Stimulated activated naive CD8-positive, alpha-beta T cell treated with anti-CD3 and anti-CD28 coated beads, Interleukin-15, Interleukin-2, amounts not matched to agents 100 ng/mL and 50 ng/mL, for 24 hours (primary cell): ENCODE data around the gene QPRT.
"Not testable (repeated sequence)": the region's sequence is repeated elsewhere in the genome, so short reads cannot be mapped to it uniquely, and the experiment has no call there.

Source experiments
- H3K27ac Mint-ChIP-seq: one replicate; pipeline ENCODE4 v1.8.0; 2021; ENCODE audit warnings: mild to moderate bottlenecking, mixed read lengths
- H3K27me3 Mint-ChIP-seq: one replicate; pipeline ENCODE4 v1.8.0; 2021; ENCODE audit warnings: mixed read lengths
- H3K36me3 Mint-ChIP-seq: one replicate; pipeline ENCODE4 v1.8.0; 2021; ENCODE audit warnings: low read depth, mixed read lengths
- H3K4me1 Mint-ChIP-seq: one replicate; pipeline ENCODE4 v1.8.0; 2021; ENCODE audit warnings: low read depth, mixed read lengths
- H3K4me3 Mint-ChIP-seq: one replicate; pipeline ENCODE4 v1.8.0; 2021; ENCODE audit warnings: mild to moderate bottlenecking, mixed read lengths
- H3K9me3 Mint-ChIP-seq: one replicate; pipeline ENCODE4 v1.8.0; 2021; ENCODE audit warnings: mixed read lengths

Gene QPRT

DNA sequence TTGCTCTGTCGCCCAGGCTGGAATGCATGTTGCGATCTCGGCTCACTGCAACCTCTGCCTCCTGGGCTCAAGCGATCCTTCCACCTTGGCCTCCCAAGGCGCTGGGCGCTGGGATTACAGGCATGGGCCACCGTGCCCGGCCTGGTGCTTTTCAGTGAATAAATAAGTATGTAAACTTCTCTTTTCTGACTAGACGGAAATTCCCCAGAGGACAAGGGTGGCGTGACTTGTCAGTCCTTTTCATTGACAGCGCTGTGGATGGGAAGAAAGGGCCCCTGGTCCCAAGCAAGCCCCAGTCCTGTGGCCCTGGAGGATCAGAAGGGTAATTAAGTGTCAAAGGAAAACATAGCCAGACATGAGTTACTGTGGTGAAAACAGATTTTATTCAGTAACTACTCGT lies 25.5 kb upstream of the QPRT start:
- peak overlapping the region; percentile 6 for H3K27ac Mint-ChIP-seq
- H3K4me3 Mint-ChIP-seq: no peak overlapping the region
- peaks cover 12% of the 10 kb centered on the region for H3K4me1 Mint-ChIP-seq
- no peaks in the 10 kb centered on the region for H3K9me3 Mint-ChIP-seq
- H3K27me3 Mint-ChIP-seq: no peaks in the 10 kb centered on the region
- H3K36me3 Mint-ChIP-seq: no peaks in the 10 kb centered on the region

DNA sequence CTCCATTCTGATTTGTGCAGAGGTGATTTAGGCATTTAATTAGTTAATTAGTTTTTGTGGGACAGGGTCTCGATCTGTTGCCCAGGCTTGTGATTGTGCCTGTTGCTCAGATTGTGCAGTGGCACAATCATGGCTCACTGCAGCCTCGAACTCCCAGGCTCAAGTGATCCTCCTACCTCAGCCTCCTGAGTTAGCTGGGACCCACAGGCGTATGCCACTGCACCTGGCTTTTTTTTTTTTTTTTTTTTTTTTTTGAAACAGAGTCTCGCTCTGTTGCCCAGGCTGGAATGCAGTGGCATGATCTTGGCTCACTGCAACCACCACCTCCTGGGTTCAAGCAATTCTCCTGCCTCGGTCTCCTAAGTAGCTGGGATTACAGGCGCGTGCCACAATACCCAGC lies 25.1 kb upstream of the QPRT start:
- not testable (repeated sequence) for H3K27me3 Mint-ChIP-seq, H3K9me3 Mint-ChIP-seq, H3K36me3 Mint-ChIP-seq, H3K4me3 Mint-ChIP-seq
- peaks cover 12% of the 10 kb centered on the region for H3K4me1 Mint-ChIP-seq
- H3K27ac Mint-ChIP-seq: peak overlapping the region; percentile 6

DNA sequence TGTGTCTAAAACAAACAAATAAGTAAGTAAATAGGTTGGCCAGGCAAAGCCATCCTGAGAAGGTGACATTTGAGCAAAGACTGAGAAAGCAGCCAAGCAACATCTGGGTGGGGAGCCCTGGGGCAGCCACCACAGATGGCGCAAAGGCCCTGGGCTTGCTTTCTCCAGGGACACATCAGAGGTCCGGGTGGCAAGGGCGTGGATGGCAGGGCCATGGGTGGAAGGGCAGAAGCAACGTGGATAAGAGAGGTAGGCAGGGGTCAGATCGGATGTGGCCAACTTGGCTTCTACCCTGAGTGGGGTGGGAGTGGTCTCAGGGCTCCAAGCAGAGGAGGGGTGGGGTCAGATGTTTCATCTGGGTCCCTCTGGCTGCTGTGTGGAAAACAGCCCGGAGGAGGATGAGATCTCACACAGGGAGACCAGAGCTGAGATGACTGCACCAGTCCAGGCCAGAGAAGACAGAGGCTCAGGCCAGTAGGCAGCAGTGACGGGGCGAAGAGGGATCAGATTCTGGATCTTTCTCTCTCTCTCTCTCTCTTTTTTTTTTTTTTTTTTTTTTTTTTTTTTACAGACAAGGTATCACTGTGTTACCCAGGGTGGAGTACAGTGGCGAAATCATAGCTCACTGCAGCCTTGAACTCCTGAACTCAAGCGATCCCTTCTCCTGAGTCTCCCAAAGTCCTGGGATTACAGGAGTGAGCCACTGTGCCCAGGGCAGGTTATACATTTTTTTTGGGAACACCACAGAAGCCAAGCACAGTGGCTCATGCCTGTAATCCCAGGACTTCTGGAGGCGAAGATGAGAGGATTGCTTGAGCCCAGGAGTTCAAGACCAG lies 22.1 kb upstream of the QPRT start:
- Mint-ChIP-seq H3K4me3 (no peak overlapping the region), H3K4me1 (peaks cover 24% of the 10 kb centered on the region), H3K27me3 (no peaks in the 10 kb centered on the region), H3K9me3 (no peaks in the 10 kb centered on the region), H3K36me3 (no peaks in the 10 kb centered on the region), H3K27ac (no peak overlapping the region)

DNA sequence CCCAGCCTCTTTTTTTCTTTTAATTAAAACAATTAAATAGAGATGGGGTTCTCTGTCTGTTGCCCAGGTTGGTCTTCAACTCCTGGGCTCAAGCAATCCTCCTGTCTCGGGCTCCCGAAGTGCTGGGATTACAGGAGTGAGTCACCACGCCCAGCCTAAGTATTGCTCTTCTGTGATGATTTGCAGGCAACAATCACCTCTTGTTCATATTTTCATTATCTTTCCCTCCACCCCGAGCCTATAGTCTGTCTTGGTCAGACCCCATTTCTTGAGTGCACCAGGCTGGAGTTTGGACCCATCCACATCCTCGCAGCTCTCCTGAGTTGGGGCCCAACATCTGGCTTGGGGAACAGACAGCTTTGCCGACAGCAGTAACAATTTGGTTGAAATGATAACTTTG lies 20.3 kb upstream of the QPRT start:
- Mint-ChIP-seq H3K27ac (peak overlapping the region; percentile 9), H3K4me3 (no peak overlapping the region), H3K4me1 (peaks cover 38% of the 10 kb centered on the region)

DNA sequence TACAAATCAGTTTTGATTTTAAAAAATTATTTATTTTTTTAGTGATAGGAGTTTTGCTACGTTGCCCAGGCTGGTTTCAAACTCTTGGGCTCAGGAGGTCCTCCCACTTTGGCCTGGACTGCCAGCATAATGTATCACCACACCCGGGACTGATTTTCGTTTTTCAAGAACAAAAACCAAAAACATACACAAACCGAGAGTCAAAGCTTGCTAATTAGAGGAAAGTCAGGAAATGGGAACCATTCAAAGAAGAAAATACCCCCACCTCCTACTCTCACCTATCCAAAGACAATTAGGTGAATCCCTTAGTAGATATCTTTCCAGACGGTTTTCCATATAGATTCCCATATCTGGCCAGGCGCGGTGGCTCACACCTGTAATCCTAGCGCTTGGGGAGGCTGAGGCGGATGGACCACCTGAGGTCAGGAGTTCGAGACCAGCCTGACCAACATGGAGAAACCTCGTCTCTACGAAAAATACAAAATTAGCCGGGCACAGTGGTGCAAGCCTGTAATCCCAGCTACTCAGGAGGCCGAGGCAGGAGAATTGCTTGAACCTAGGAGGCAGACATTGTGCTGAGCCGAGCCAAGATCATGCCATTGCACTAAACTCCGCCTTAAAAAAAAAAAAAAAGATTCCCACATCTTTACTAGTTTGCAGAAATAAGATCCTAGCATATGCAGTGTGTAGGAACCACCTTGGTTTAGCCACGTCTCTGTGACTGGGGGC lies 16.8 kb upstream of the QPRT start:
- H3K36me3 Mint-ChIP-seq: peaks cover 32% of the 10 kb centered on the region
- H3K4me1 Mint-ChIP-seq: peaks cover 70% of the 10 kb centered on the region
- no peaks in the 10 kb centered on the region for H3K27me3 Mint-ChIP-seq
- H3K27ac Mint-ChIP-seq: peak overlapping the region; percentile 99
- H3K9me3 Mint-ChIP-seq: no peaks in the 10 kb centered on the region
- H3K4me3 Mint-ChIP-seq: peak overlapping the region; percentile 100

More for the DNA sequence above, 20.3 kb upstream of the QPRT start:
- Mint-ChIP-seq H3K9me3 (no peaks in the 10 kb centered on the region), H3K27me3 (no peaks in the 10 kb centered on the region), H3K36me3 (peaks cover 2% of the 10 kb centered on the region)

DNA sequence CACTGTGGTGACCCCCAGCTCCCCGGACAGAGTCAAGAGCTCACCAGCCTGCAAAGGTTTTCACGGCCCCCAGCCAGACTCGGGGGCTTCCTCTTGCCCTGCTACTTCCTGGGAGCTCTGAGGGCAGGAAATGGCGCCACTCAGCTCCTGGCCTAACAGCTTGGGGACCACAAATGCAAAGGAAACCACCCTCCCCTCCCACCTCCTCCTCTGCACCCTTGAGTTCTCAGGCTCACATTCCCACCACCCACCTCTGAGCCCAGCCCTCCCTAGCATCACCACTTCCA lies 16.3 kb upstream of the QPRT start:
- Mint-ChIP-seq H3K4me3 (peak overlapping the region; percentile 100), H3K27me3 (no peaks in the 10 kb centered on the region), H3K4me1 (peaks cover 74% of the 10 kb centered on the region), H3K27ac (peak overlapping the region; percentile 99), H3K9me3 (no peaks in the 10 kb centered on the region), H3K36me3 (peaks cover 34% of the 10 kb centered on the region)

DNA sequence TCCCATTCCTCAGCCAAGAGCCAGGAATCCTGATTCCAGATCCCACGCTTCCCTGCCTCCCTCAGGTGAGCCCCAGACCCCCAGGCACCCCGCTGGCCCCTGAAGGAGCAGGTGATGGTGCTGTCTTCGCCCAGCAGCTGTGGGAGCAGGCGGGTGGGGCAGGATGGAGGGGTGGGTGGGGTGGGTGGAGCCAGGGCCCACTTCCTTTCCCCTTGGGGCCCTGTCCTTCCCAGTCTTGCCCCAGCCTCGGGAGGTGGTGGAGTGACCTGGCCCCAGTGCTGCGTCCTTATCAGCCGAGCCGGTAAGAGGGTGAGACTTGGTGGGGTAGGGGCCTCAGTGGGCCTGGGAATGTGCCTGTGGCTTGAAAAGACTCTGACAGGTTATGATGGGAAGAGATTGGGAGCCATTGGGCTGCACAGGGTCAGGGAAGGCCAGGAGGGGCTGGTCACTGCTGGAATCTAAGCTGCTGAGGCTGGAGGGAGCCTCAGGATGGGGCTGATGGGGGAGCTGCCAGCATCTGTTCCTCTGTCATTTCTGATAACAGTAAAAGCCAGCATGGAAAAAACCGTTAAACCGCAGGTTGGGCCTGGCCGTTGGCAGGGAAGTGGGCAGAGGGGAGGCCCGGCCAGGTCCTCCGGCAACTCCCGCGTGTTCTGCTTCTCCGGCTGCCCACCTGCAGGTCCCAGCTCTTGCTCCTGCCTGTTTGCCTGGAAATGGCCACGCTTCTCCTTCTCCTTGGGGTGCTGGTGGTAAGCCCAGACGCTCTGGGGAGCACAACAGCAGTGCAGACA lies 15.8 kb upstream of the QPRT start, which contains the start of gene SPN:
Gene SPN (plus strand): TSS at position 232 of the 791 bp plus-strand sequence. CDS start 482 bp downstream, at position 714.
- Mint-ChIP-seq H3K9me3 (no peaks in the 10 kb centered on the region), H3K27ac (peak within 1 kb of the TSS; percentile 99), H3K36me3 (peaks cover 36% of the 10 kb centered on the region), H3K4me3 (peak within 1 kb of the TSS; percentile 100), H3K27me3 (no peaks in the 10 kb centered on the region), H3K4me1 (peaks cover 78% of the 10 kb centered on the region)

DNA sequence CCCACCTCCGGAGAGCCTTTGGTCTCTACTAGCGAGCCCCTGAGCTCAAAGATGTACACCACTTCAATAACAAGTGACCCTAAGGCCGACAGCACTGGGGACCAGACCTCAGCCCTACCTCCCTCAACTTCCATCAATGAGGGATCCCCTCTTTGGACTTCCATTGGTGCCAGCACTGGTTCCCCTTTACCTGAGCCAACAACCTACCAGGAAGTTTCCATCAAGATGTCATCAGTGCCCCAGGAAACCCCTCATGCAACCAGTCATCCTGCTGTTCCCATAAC lies 15.2 kb upstream of the QPRT start:
- H3K4me1 Mint-ChIP-seq: peaks cover 82% of the 10 kb centered on the region
- peak overlapping the region; percentile 99 for H3K27ac Mint-ChIP-seq
- no peaks in the 10 kb centered on the region for H3K27me3 Mint-ChIP-seq
- H3K36me3 Mint-ChIP-seq: peaks cover 36% of the 10 kb centered on the region
- peak overlapping the region; percentile 100 for H3K4me3 Mint-ChIP-seq
- no peaks in the 10 kb centered on the region for H3K9me3 Mint-ChIP-seq

DNA sequence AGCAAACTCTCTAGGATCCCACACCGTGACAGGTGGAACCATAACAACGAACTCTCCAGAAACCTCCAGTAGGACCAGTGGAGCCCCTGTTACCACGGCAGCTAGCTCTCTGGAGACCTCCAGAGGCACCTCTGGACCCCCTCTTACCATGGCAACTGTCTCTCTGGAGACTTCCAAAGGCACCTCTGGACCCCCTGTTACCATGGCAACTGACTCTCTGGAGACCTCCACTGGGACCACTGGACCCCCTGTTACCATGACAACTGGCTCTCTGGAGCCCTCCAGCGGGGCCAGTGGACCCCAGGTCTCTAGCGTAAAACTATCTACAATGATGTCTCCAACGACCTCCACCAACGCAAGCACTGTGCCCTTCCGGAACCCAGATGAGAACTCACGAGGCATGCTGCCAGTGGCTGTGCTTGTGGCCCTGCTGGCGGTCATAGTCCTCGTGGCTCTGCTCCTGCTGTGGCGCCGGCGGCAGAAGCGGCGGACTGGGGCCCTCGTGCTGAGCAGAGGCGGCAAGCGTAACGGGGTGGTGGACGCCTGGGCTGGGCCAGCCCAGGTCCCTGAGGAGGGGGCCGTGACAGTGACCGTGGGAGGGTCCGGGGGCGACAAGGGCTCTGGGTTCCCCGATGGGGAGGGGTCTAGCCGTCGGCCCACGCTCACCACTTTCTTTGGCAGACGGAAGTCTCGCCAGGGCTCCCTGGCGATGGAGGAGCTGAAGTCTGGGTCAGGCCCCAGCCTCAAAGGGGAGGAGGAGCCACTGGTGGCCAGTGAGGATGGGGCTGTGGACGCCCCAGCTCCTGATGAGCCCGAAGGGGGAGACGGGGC lies 14.7 kb upstream of the QPRT start:
- Mint-ChIP-seq H3K36me3 (peaks cover 36% of the 10 kb centered on the region), H3K9me3 (no peaks in the 10 kb centered on the region), H3K27me3 (no peaks in the 10 kb centered on the region), H3K27ac (peak overlapping the region; percentile 99), H3K4me1 (peaks cover 82% of the 10 kb centered on the region), H3K4me3 (peak overlapping the region; percentile 100)

DNA sequence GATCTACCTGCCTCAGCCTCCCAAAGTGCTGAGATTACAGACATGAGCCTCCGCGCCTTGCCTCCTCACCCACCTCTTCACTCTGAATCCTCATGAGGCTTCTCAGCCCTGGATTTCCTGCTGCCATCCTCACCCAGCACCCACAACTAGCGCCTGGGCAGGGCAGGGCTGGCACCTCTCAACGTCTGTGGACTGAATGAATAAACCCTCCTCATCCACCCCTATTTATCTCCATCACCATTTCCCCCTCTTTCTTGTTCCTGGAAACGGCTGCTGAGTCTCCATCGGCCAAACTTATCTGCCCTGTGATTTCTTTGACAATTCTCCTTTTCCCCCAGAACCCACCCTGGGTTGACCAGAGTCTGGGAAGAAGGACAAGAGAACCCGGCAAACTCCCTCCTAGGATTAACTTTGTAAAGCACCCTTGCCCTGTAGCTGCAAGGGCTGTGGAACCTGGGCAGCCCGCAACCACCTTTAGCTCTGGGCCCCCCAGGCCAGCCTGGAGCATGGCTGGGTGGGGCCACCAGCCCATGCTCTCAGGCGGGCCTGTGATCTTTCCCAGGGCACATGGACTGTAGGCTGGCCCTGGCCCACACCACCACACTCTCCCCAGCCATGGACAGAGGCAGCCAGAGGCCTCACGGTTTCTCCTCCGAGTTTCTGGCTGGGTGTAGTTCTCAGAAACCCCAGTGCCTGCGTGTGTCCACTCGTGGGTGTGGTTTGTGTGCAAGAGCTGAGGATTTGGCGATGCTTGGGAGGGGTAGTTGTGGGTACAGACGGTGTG lies 13.5 kb upstream of the QPRT start:
- Mint-ChIP-seq H3K36me3 (peaks cover 37% of the 10 kb centered on the region), H3K4me3 (peak overlapping the region; percentile 100), H3K27ac (peak overlapping the region; percentile 99), H3K4me1 (peaks cover 85% of the 10 kb centered on the region), H3K9me3 (no peaks in the 10 kb centered on the region), H3K27me3 (no peaks in the 10 kb centered on the region)

DNA sequence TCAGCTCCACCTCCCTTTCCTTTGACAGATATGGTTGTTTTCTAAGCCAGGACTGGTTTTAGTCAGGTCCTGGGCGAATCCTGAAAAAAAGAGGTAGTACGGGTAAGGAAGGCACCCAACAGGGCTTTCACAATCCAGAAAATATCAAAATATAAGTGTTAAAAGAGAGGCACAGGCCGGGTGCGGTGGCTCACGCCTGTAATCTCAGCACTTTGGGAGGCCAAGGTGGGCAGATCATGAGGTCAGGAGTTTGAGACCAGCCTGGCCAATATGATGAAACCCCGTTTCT lies 11.7 kb upstream of the QPRT start:
- H3K9me3 Mint-ChIP-seq, H3K27me3 Mint-ChIP-seq: not testable (repeated sequence)
- peak overlapping the region; percentile 99 for H3K27ac Mint-ChIP-seq
- peaks cover 76% of the 10 kb centered on the region for H3K4me1 Mint-ChIP-seq
- H3K4me3 Mint-ChIP-seq: peak overlapping the region; percentile 100
- peaks cover 48% of the 10 kb centered on the region for H3K36me3 Mint-ChIP-seq

DNA sequence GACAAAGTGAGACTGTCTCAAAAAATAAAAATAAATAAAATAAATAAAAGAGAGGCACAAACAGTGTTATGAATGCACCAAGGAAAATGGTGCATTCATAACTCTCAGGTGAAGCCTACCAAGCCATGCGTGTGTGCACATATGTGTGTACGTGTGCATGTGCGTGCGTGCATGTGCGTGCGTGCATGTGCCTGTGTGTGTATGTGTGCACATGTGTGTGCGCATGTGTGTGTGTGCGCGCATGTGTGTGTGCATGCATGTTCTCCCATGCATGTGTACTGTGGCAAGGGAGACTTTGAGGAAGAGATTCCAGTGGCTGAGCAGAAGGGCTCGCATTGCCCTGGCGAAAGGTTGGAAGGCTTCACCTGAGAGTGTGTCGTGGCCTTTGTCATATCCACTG lies 11.2 kb upstream of the QPRT start:
- no peak overlapping the region for H3K27ac Mint-ChIP-seq
- no peaks in the 10 kb centered on the region for H3K9me3 Mint-ChIP-seq
- no peak overlapping the region for H3K4me3 Mint-ChIP-seq
- H3K27me3 Mint-ChIP-seq: no peaks in the 10 kb centered on the region
- H3K36me3 Mint-ChIP-seq: peaks cover 49% of the 10 kb centered on the region
- H3K4me1 Mint-ChIP-seq: peaks cover 71% of the 10 kb centered on the region

DNA sequence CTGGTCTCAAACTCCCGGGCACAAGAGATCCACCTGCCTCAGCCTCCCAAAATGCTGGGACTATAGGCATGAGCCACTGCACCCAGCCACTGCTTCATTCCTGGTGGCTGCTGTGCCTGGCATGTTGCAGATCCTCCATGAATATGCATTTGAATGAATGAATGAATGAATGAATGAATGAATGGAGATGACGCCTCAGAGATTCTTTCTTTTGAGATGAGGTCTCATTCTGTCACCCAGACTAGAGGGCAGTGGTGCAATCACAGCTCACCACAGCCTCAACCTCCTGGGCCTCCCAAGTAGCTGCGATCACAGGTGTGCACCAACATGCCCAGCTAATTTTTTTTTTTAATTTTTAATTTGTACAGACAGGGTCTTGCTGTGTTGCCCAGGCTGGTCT lies 10.7 kb upstream of the QPRT start:
- Mint-ChIP-seq H3K4me1 (peaks cover 67% of the 10 kb centered on the region), H3K4me3 (no peak overlapping the region), H3K36me3 (peaks cover 49% of the 10 kb centered on the region), H3K9me3 (no peaks in the 10 kb centered on the region), H3K27ac (no peak overlapping the region), H3K27me3 (no peaks in the 10 kb centered on the region)

DNA sequence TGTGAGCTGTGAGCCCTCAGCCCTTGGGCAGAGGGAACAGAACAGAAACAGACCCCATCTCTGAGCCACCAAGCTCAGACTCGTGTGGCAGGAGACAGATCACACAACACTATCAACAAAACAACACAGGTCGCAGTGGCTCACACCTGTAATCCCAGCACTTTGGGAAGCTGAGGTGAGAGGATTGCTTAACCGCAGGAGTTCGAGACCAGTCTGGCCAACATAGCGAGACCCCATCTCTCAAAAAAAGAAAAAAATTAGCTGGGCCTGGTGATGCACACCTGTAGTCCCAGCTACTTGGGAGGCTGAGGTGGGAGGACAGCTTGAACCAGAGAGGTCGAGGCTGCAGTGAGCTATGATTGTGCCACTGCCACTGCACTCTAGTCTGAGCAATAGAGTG lies 5.5 kb upstream of the QPRT start:
- Mint-ChIP-seq H3K27me3 (no peaks in the 10 kb centered on the region), H3K4me3 (no peak overlapping the region), H3K27ac (no peak overlapping the region), H3K36me3 (peaks cover 12% of the 10 kb centered on the region), H3K9me3 (no peaks in the 10 kb centered on the region), H3K4me1 (peaks cover 23% of the 10 kb centered on the region)
